SU-DHL-6 (cell line): ENCODE results near the gene NTN5.

Experiments
- EZH2phosphoT487 ChIP-seq: fragments of 200-600 bp; sonication (generic), shearing (Covaris generic); conservative IDR thresholded peaks from 2 replicates; pipeline ENCODE4 v1.6.1; 2018; ENCODE audit warnings: mild to moderate bottlenecking, antibody characterized with exemption, low read length, moderate library complexity, mixed read lengths
- TF ChIP-seq, protein P1 (sequence below): fragments of 200-600 bp; sonication (generic); IDR thresholded peaks from one replicate; pipeline ENCODE4 v1.5.1; 2017; ENCODE audit warnings: antibody characterized with exemption, mild to moderate bottlenecking, low read length, moderate library complexity; ENCODE audit not compliant: insufficient read depth, poor library complexity, severe bottlenecking

DNA sequence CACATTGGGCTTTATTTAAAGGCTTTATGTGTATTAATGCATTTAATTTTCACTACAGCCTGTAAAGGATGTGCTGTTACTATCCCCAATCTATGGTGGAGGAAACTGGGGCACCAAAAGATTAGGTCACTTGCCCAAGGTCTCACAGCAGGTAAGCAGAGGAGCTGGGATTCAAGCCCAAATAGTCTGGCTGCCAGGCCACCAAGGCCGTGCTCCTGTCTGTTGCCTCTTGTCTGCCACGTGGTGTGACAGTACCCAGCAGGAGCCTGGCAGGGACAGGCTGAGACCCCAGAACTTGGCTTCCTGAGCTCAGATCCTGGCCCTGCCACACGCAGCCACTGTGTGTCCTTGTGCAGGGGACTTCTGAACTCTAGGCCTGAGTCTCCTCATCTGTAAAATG is 4.5 kb downstream of the NTN5 start:
- TF ChIP-seq, protein P1, sequence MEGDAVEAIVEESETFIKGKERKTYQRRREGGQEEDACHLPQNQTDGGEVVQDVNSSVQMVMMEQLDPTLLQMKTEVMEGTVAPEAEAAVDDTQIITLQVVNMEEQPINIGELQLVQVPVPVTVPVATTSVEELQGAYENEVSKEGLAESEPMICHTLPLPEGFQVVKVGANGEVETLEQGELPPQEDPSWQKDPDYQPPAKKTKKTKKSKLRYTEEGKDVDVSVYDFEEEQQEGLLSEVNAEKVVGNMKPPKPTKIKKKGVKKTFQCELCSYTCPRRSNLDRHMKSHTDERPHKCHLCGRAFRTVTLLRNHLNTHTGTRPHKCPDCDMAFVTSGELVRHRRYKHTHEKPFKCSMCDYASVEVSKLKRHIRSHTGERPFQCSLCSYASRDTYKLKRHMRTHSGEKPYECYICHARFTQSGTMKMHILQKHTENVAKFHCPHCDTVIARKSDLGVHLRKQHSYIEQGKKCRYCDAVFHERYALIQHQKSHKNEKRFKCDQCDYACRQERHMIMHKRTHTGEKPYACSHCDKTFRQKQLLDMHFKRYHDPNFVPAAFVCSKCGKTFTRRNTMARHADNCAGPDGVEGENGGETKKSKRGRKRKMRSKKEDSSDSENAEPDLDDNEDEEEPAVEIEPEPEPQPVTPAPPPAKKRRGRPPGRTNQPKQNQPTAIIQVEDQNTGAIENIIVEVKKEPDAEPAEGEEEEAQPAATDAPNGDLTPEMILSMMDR, result no peak
- no peak for TF ChIP-seq EZH2phosphoT487
